Measurements from ENCODE around the gene FOXB1.

Gene FOXB1

DNA sequence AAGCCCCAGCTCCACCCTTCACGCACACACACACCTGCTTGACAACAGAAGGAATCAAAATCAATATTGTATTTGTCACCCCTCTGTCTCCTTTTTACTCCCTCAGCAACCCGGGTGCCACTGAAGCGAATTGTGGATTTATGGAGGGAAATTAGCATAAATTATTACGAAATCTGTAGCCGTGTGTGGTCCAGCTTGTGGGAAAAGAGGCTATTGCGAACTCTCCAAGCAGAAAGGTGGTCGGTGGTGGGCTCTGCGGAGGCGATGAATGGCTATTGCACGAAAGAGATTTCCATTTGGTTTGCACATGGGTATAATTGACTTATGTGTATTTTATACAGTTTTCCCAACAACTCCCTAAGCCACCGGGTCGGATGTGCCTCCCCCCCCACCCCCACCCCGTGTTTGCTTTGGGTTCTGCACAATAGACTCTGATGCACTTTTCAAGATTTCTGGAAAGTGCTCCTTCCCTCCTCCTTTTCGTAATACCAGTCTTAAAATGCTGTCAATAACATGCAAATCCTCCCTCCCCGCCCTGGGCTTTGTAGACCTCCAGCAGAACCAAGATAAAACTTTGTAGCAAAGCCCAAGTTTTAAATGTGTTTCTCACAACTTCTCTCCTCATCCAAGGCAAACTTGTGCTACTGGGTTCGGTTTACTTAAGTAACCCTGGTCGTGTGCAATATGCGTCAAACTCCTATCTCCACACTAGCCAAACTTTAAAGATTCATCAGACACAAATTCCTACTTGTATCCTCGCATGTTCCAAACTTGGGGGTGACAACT lies 3.1 kb upstream of the FOXB1 start:
- Histone ChIP-seq H3K9ac (ENCODE audit: insufficient read length) (no peak overlapping the region), H3K9me3 (ENCODE audit: low read depth, low read length) (no peaks in the 10 kb centered on the region), H3K27ac (no peak overlapping the region), H3K36me3 (ENCODE audit: insufficient read depth, low read length) (no peaks in the 10 kb centered on the region), H3K4me3 (peak overlapping the region; percentile 38)
- DNase-seq (ENCODE audit: low read depth, low spot score), result no peak
- TF ChIP-seq POLR2AphosphoS5 (IDR thresholded peaks at IDR 0.05; ENCODE audit: borderline replicate concordance, low read depth, low read length), result no peak
- TF ChIP-seq EZH2 (IDR thresholded peaks at IDR 0.05), result no peak
- TF ChIP-seq FOXP2 (optimal IDR thresholded peaks at IDR 0.05; ENCODE audit: control extremely low read depth, extremely low read length, insufficient read depth), result no peak

DNA sequence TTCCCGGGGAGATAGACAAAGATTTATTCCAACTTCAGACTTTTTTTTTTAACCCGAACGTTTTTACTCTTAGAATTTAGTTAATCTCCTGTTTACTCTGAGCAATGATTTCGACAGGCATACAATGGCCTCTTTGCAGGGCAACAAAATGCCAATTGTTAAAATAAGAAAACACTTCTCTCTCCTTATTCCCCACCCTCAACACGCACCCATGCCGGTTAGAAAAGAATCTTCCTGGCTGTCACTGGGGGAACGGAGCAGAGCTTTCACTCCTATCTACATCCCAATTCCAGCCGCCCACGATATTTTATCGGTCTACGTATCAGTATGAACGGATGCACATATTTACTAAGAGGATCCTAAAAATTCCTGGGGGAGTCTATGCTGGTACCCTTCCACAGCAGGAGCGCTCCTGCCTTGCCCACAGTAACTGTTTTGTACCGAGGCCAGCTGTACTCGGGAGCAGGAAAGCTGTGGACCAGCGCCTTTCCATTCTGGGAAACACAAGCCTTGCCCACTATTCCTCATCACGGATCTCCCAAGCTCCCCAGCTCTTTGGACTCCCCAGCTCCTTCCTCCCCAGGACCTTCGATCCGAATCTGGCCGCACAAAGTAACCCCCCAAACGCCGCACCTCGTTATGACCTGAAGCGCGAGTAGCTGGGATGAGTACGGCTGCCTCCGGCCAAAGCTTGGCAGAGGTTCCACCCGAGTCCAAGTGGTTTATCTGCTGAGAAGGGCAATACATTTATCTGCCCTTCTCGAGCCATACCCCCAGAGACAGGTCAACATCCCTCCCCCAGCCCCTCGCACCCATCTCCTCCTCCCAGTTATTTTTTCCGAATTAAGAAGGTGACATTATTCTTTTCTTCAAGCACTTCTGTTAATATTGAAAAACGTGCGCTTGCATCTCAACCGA lies 2.2 kb upstream of the FOXB1 start:
- Histone ChIP-seq H3K36me3 (ENCODE audit: insufficient read depth, low read length) (no peaks in the 10 kb centered on the region), H3K4me3 (peak overlapping the region; percentile 5), H3K9ac (ENCODE audit: insufficient read length) (no peak overlapping the region), H3K9me3 (ENCODE audit: low read depth, low read length) (no peaks in the 10 kb centered on the region), H3K27ac (no peak overlapping the region)
- TF ChIP-seq EZH2 (IDR thresholded peaks at IDR 0.05), result no peak
- no peak for TF ChIP-seq FOXP2 (optimal IDR thresholded peaks at IDR 0.05; ENCODE audit: control extremely low read depth, extremely low read length, insufficient read depth)
- no peak for TF ChIP-seq POLR2AphosphoS5 (IDR thresholded peaks at IDR 0.05; ENCODE audit: borderline replicate concordance, low read depth, low read length)
- DNase-seq (ENCODE audit: low read depth, low spot score), result no peak

DNA sequence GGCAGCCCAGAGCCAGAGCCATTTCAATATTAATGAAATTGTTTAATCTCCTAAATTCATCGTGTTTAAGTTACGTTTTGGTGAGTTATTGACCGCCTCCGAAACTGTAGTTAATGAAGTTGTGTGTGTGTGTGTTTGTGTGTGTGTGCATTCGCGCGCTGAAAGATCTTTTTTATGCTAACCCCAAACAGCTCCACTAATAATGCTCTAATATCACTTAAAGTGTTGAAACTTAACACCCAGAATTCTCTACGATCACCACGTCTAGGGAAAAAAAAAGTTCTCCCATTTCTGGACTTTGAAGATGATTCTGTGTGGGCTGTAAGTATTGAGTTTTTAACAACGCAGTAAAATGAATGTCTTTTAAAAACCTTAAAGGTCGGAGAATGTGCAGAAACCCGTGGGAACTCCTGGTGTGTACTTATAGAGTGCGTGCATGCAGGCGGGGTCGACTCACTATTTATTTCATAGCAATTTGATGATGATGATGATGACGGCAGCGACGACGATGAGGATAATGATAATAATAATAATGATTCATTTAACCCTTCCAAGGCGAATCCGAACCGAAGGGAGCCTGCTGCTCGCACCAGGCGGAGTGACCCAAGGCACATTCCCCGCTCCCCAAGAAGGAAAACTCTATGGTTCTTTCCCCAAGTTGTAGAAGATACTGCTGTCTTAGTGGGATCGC lies 1.4 kb upstream of the FOXB1 start:
- TF ChIP-seq POLR2AphosphoS5 (IDR thresholded peaks at IDR 0.05; ENCODE audit: borderline replicate concordance, low read depth, low read length) (no peak), FOXP2 (optimal IDR thresholded peaks at IDR 0.05; ENCODE audit: control extremely low read depth, extremely low read length, insufficient read depth) (no peak), EZH2 (IDR thresholded peaks at IDR 0.05) (peak; percentile 94)
- no peak for DNase-seq (ENCODE audit: low read depth, low spot score)
- Histone ChIP-seq H3K9ac (ENCODE audit: insufficient read length) (no peak overlapping the region), H3K36me3 (ENCODE audit: insufficient read depth, low read length) (no peaks in the 10 kb centered on the region), H3K27ac (no peak overlapping the region), H3K9me3 (ENCODE audit: low read depth, low read length) (no peaks in the 10 kb centered on the region), H3K4me3 (peak overlapping the region; percentile 37; the same call in 1 of the 2 replicates)

- Histone ChIP-seq H3K9me3 (ENCODE audit: low read depth, low read length) (no peaks in the 10 kb centered on the region), H3K4me3 (peak overlapping the region; percentile 76), H3K36me3 (ENCODE audit: insufficient read depth, low read length) (no peaks in the 10 kb centered on the region), H3K9ac (ENCODE audit: insufficient read length) (no peak overlapping the region), H3K27ac (no peak overlapping the region)
- no peak for DNase-seq (ENCODE audit: low read depth, low spot score)
- TF ChIP-seq EZH2 (IDR thresholded peaks at IDR 0.05) (peak; percentile 1), POLR2AphosphoS5 (IDR thresholded peaks at IDR 0.05; ENCODE audit: borderline replicate concordance, low read depth, low read length) (no peak)
These were observed 685 bp upstream of the FOXB1 start for GRCh38 chr15:60003243-60004008.

GRCh38 chr15:60004846-60005351 lies 788 bp downstream of the FOXB1 start:
- peak; percentile 51 for TF ChIP-seq EZH2 (IDR thresholded peaks at IDR 0.05)
- TF ChIP-seq POLR2AphosphoS5 (IDR thresholded peaks at IDR 0.05; ENCODE audit: borderline replicate concordance, low read depth, low read length), result no peak
- TF ChIP-seq FOXP2 (optimal IDR thresholded peaks at IDR 0.05; ENCODE audit: control extremely low read depth, extremely low read length, insufficient read depth), result no peak
- no peak overlapping the region for H3K27ac ChIP-seq
- H3K9me3 ChIP-seq (ENCODE audit: low read depth, low read length), result no peaks in the 10 kb centered on the region
- peak overlapping the region; percentile 76 for H3K4me3 ChIP-seq
- H3K36me3 ChIP-seq (ENCODE audit: insufficient read depth, low read length), result no peaks in the 10 kb centered on the region
- DNase-seq (ENCODE audit: low read depth, low spot score), result no peak
- no peak overlapping the region for H3K9ac ChIP-seq (ENCODE audit: insufficient read length)

- Histone ChIP-seq H3K27ac (no peak overlapping the region), H3K4me3 (peak overlapping the region; percentile 76), H3K9me3 (ENCODE audit: low read depth, low read length) (no peaks in the 10 kb centered on the region), H3K9ac (ENCODE audit: insufficient read length) (no peak overlapping the region), H3K36me3 (ENCODE audit: insufficient read depth, low read length) (no peaks in the 10 kb centered on the region)
- DNase-seq (ENCODE audit: low read depth, low spot score), result no peak
- TF ChIP-seq EZH2 (IDR thresholded peaks at IDR 0.05) (no peak), FOXP2 (optimal IDR thresholded peaks at IDR 0.05; ENCODE audit: control extremely low read depth, extremely low read length, insufficient read depth) (no peak), POLR2AphosphoS5 (IDR thresholded peaks at IDR 0.05; ENCODE audit: borderline replicate concordance, low read depth, low read length) (no peak)
These were observed 1.5 kb downstream of the FOXB1 start for GRCh38 chr15:60005352-60006202.

Data from SK-N-MC (cell line).